Measurements from ENCODE around the gene PGC. TPM values are rescaled to one million over a fixed set of nuclear protein-coding genes. Genes with fewer than 3 reads are reported as not detected.

Gene PGC
- total RNA-seq, 2 donors from 2014 or later: not detected

- ATAC-seq (peak; percentile 86 to 87), DNase-seq (peak; percentile 87)
- intact Hi-C loops (cut with DNase I): no loop called here
Measured at GRCh38 chr6:41734666-41735426, 12.4 kb downstream of the PGC start.

- intact Hi-C loops (cut with DNase I): no loop called here
- DNase-seq: peak; percentile 81
- peak; percentile 75 to 82 for ATAC-seq
Measured at GRCh38 chr6:41733707-41734665, 13.2 kb downstream of the PGC start.

GRCh38 chr6:41733360-41733706 lies 13.9 kb downstream of the PGC start:
- intact Hi-C loops (cut with DNase I): no loop called here
- no peak for ATAC-seq
- no peak for DNase-seq

- intact Hi-C loops (cut with DNase I): no loop called here
- DNase-seq: no peak
- no peak for ATAC-seq
Measured at GRCh38 chr6:41732591-41733359, 14.4 kb downstream of the PGC start.

- intact Hi-C loops (cut with DNase I): no loop called here
- DNase-seq (no peak), ATAC-seq (no peak)
Measured at GRCh38 chr6:41732149-41732548, 15.0 kb downstream of the PGC start.

- intact Hi-C loops (cut with DNase I): no loop called here
- no peak for DNase-seq
- ATAC-seq: no peak
Measured at GRCh38 chr6:41731561-41732086, 15.6 kb downstream of the PGC start.

GRCh38 chr6:41730531-41731436 lies 16.4 kb downstream of the PGC start:
- ATAC-seq (no peak), DNase-seq (no peak)
- intact Hi-C loops (cut with DNase I): no loop called here

GRCh38 chr6:41729624-41730023 lies 17.6 kb downstream of the PGC start:
- intact Hi-C loops (cut with DNase I): no loop called here
- DNase-seq (no peak), ATAC-seq (no peak)

GRCh38 chr6:41728954-41729353 lies 18.2 kb downstream of the PGC start:
- intact Hi-C loops (cut with DNase I): no loop called here
- DNase-seq (no peak), ATAC-seq (no peak)

- ATAC-seq (peak; percentile 8 to 47), DNase-seq (no peak)
Measured at GRCh38 chr6:41728073-41728936, 18.9 kb downstream of the PGC start.

GRCh38 chr6:41727705-41728072 lies 19.5 kb downstream of the PGC start:
- ATAC-seq (no peak), DNase-seq (no peak)
- intact Hi-C loops (cut with DNase I): no loop called here

More at GRCh38 chr6:41728073-41728936, 18.9 kb downstream of the PGC start:
- intact Hi-C loops (cut with DNase I): no loop called here

GRCh38 chr6:41726876-41727275 lies 20.3 kb downstream of the PGC start:
- intact Hi-C loops (cut with DNase I): no loop called here
- DNase-seq (no peak), ATAC-seq (no peak)

- no peak for ATAC-seq
Measured at GRCh38 chr6:41724586-41725501, 22.4 kb downstream of the PGC start.

GRCh38 chr6:41724228-41724580 lies 23.0 kb downstream of the PGC start:
- ATAC-seq: peak in 1 of 2 donors; percentile 5
- intact Hi-C loops (cut with DNase I): no loop called here
- DNase-seq: no peak

More at GRCh38 chr6:41724586-41725501, 22.4 kb downstream of the PGC start:
- intact Hi-C loops (cut with DNase I): no loop called here
- no peak for DNase-seq

GRCh38 chr6:41723530-41724227 lies 23.5 kb downstream of the PGC start:
- intact Hi-C loops (cut with DNase I): no loop called here
- ATAC-seq (peak; percentile 86 to 92), DNase-seq (peak; percentile 83)

- no peak for DNase-seq
- intact Hi-C loops (cut with DNase I): no loop called here
- ATAC-seq: peak in 1 of 2 donors; percentile 3
Measured at GRCh38 chr6:41722969-41723529, 24.1 kb downstream of the PGC start.
